Neural cell (in vitro differentiated cells): ENCODE data around the gene RIOK1. TPM values are rescaled to one million over a fixed set of nuclear protein-coding genes. Genes with fewer than 3 reads are reported as not detected.

Experiments
- H2AFZ ChIP-seq: fragments of 200-600, 300-800 bp; sonication (generic), shearing (Covaris generic); 2 replicates; pipeline ENCODE4 v1.6.0; 2014; ENCODE audit warnings: low read depth, mild to moderate bottlenecking, antibody characterized with exemption, low read length, moderate library complexity
- H3F3A ChIP-seq: fragments of 200-600 bp; shearing (Covaris generic); 2 replicates; pipeline ENCODE4 v1.6.1; 2016; ENCODE audit warnings: mild to moderate bottlenecking, moderate library complexity, mixed read lengths, antibody characterized with exemption, low read length; ENCODE audit not compliant: insufficient read depth, poor library complexity, severe bottlenecking
- H3K27ac ChIP-seq: fragments of 200-600, 300-800 bp; sonication (generic), shearing (Covaris generic); 2 replicates; pipeline ENCODE4 v1.5.1; 2014; ENCODE audit warnings: mild to moderate bottlenecking, low read length, moderate library complexity
- H3K27me3 ChIP-seq: fragments of 300-800, 200-600 bp; sonication (generic), shearing (Covaris generic); 2 replicates; pipeline ENCODE4 v1.6.0; 2014; ENCODE audit warnings: mild to moderate bottlenecking, low read depth, low read length, moderate library complexity; ENCODE audit not compliant: insufficient read depth
- H3K36me3 ChIP-seq: fragments of 300-800, 200-600 bp; sonication (generic), shearing (Covaris generic); 2 replicates; pipeline ENCODE4 v1.5.1; 2014; ENCODE audit warnings: mild to moderate bottlenecking, antibody characterized with exemption, low read length, moderate library complexity; ENCODE audit not compliant: insufficient read depth
- H3K4me2 ChIP-seq: fragments of 300-800, 200-600 bp; sonication (generic), shearing (Covaris generic); 2 replicates; pipeline ENCODE4 v1.6.0; 2014; ENCODE audit warnings: mild to moderate bottlenecking, low read length
- H3K4me3 ChIP-seq: fragments of 300-800, 200-600 bp; sonication (generic), shearing (Covaris generic); 2 replicates; pipeline ENCODE4 v1.5.1; 2014; ENCODE audit warnings: mild to moderate bottlenecking, low read length, moderate library complexity
- H3K79me2 ChIP-seq: fragments of 200-600 bp; shearing (Covaris generic); replicated peaks from 2 replicates; pipeline ENCODE4 v1.6.0; 2014; ENCODE audit warnings: mild to moderate bottlenecking, low read length, moderate library complexity; ENCODE audit not compliant: insufficient read depth
- H3K9ac ChIP-seq: fragments of 300-800, 200-600 bp; sonication (generic), shearing (Covaris generic); 2 replicates; pipeline ENCODE4 v1.6.1; 2016; ENCODE audit warnings: mild to moderate bottlenecking, low read length, mixed read lengths
- H3K9me2 ChIP-seq: fragments of 200-600 bp; shearing (Covaris generic); 2 replicates; pipeline ENCODE4 v1.6.1; 2016; ENCODE audit warnings: mild to moderate bottlenecking, low read length, mixed read lengths; ENCODE audit not compliant: insufficient read depth
- H3K9me3 ChIP-seq: fragments of 200-600, 300-800 bp; sonication (generic), shearing (Covaris generic); 2 replicates; pipeline ENCODE4 v1.6.1; 2016; ENCODE audit warnings: mild to moderate bottlenecking, mixed run types, low read length, moderate library complexity, mixed read lengths
- H4K20me1 ChIP-seq: fragments of 200-600 bp; shearing (Covaris generic); 2 replicates; pipeline ENCODE4 v1.6.1; 2016; ENCODE audit warnings: mild to moderate bottlenecking, mixed run types; ENCODE audit not compliant: insufficient read depth
- EP300 ChIP-seq: fragments of 450-650 bp; conservative IDR thresholded peaks from 2 replicates; pipeline ENCODE4 v1.6.1; 2014; ENCODE audit warnings: antibody characterized with exemption, mild to moderate bottlenecking, moderate library complexity; ENCODE audit not compliant: poor library complexity, severe bottlenecking
- EZH2 ChIP-seq: fragments of 200-600, 300-800 bp; shearing (Covaris generic), sonication (generic); IDR thresholded peaks from 2 replicates; pipeline ENCODE4 v1.6.1; 2014; ENCODE audit warnings: antibody characterized with exemption, low read length, borderline replicate concordance, mild to moderate bottlenecking; ENCODE audit not compliant: insufficient read depth, poor library complexity, severe bottlenecking
- MXI1 ChIP-seq: fragments of 450-650 bp; conservative IDR thresholded peaks from 2 replicates; pipeline ENCODE4 v1.6.1; 2014; ENCODE audit warnings: antibody characterized with exemption, mild to moderate bottlenecking; ENCODE audit not compliant: poor library complexity, severe bottlenecking
- POLR2AphosphoS5 ChIP-seq: IDR thresholded peaks from 2 replicates; pipeline ENCODE4 v1.6.1; 2012
- RAD21 ChIP-seq: fragments of 450-650 bp; conservative IDR thresholded peaks from 2 replicates; pipeline ENCODE4 v1.6.1; 2014; ENCODE audit warnings: antibody characterized with exemption, mild to moderate bottlenecking, moderate library complexity
- SMC3 ChIP-seq: fragments of 450-650 bp; conservative IDR thresholded peaks from 2 replicates; pipeline ENCODE4 v1.6.1; 2014; ENCODE audit warnings: antibody characterized with exemption, mild to moderate bottlenecking, moderate library complexity; ENCODE audit not compliant: poor library complexity
- TAF1 ChIP-seq: IDR thresholded peaks from 2 replicates; pipeline ENCODE4 v1.6.1; 2012; ENCODE audit warnings: low read depth
- polyA plus RNA-seq: library from polyadenylated mRNA; depleted of rRNA; stranded (reverse); fragments of >200 nt; gene quantifications from 2 replicates; pipeline ENCODE4 v1.2.3, GENCODE V29; 2014
- TF ChIP-seq, protein P1 (sequence below): IDR thresholded peaks from 2 replicates; pipeline ENCODE4 v1.6.1; 2012; ENCODE audit warnings: borderline replicate concordance

RIOK1 gene
- polyA plus RNA-seq, 1 donor from 2014 or later = 27.4 TPM

DNA sequence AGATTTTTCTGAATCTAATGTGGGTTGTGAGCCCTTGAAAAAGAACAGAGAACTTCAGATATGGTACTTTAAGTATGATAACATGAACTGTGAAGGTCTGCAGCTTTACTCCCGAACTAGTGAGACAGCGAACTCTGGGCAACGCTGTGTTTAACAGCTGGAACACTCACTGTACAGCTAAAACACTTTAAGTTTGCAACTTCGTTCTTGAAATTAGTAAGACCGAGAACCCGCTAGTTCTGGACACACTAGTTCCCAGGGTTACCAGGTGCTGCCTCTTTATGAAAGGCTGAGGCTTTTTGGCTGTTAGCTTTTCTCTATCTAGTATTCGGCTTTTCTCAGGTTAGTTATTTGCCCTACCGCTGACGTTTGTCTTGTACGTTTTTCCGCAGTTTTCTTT, 52.9 kb downstream of the RIOK1 start (continued):
- TF ChIP-seq EP300 = no peak

DNA sequence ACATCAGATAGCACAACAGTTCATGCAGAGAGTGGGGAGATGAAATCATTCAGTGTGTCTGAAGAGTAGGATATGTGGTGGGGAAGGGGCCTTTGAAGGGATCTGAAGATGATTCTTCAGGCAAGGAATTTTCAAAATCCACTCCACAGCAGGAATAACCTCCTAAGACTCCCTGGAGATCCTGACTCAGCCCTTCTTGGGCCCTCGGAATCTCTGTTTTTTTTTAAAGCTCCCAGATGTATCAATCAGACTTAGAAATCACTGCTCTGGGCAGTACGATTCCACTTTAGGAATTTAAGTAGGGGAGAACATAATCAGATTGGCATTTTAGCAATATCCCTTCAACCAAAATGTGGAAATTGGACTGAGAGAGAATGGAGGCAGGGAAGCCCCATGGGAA, 55.5 kb downstream of the RIOK1 start:
- H3K79me2 ChIP-seq = no peaks in the 10 kb centered on the region
- no peak overlapping the region for H3K9ac ChIP-seq
- H3K4me3 ChIP-seq = no peak overlapping the region
- no peak overlapping the region for H3K4me2 ChIP-seq
- no peak overlapping the region for H3K27ac ChIP-seq
- no peaks in the 10 kb centered on the region for H4K20me1 ChIP-seq
- no peak overlapping the region for H2AFZ ChIP-seq
- no peaks in the 10 kb centered on the region for H3K9me2 ChIP-seq
- TF ChIP-seq MXI1 (no peak), EZH2 (no peak), TAF1 (no peak), SMC3 (no peak), POLR2AphosphoS5 (no peak), RAD21 (no peak)
- H3K9me3 ChIP-seq = no peaks in the 10 kb centered on the region
- H3K27me3 ChIP-seq = peaks cover 17% of the 10 kb centered on the region
- H3F3A ChIP-seq = no peaks in the 10 kb centered on the region
- no peaks in the 10 kb centered on the region for H3K36me3 ChIP-seq

DNA sequence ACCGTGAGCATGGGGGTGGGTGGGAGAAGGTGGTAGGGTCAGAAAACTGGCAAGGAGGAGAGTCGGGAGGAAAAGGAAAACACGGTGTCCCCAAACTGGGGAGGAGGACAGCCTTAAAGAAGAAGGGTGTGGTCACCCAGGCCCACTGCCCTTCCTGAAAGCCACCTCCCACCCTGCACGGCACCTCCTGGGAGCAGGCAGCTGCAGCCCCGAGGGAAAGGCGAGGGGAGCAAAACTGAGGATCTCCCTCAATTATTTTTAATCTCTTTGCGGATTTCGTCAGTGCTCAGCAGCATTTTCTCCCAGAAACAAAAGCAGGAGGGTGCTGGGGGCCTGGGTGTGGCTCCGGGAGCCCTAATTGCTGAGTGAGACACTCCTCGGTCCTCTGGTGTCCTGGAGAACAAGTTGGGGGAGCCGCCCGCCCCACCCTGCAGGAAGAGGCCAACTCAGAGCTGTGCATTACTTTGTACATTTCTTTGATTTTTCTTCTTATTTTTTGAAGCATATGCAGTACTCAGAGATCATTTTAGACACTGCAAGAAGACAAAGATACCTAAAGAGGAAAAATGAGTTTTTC, 56.4 kb downstream of the RIOK1 start:
- no peaks in the 10 kb centered on the region for H3K9me3 ChIP-seq
- peaks cover 17% of the 10 kb centered on the region for H3K27me3 ChIP-seq
- no peak overlapping the region for H2AFZ ChIP-seq
- H3F3A ChIP-seq = no peaks in the 10 kb centered on the region
- H4K20me1 ChIP-seq = no peaks in the 10 kb centered on the region
- H3K36me3 ChIP-seq = no peaks in the 10 kb centered on the region
- TF ChIP-seq SMC3 = no peak
- TF ChIP-seq EP300 = no peak
- no peak overlapping the region for H3K27ac ChIP-seq
- H3K79me2 ChIP-seq = no peaks in the 10 kb centered on the region
- H3K9me2 ChIP-seq = no peaks in the 10 kb centered on the region
- H3K4me2 ChIP-seq = no peak overlapping the region
- H3K4me3 ChIP-seq = no peak overlapping the region
- H3K9ac ChIP-seq = no peak overlapping the region

DNA sequence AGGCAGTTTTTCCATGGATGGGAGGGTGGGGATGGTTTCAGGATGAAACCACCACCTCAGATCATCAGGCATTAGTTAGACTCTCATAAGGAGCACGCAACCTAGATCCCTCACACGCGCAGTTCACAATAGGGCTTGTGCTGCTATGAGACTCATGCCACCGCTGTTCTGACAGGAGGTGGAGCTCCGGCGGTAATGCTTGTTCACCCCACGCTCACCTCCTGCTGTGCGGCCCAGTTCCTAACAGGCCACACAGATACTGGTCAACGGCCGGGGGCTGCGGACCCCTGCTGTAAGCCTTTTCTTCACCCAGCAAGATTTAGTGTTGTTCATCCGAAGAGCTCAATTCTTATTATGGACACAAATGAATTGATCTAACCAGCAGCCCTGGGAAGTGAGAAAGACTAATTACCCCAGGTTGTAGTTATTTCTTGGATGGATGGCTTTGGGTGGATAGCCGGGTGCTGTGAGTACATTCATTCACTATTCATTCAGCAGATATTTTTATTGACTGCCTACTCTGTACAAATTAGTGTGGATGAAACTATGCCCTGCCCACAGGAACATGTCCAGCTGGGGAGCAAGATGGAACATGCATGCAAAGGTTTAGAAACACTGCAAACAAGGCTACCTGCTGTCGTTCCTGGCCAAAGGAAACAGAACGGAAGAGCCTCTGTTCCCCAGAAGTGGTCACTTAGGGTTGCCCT, 57.2 kb downstream of the RIOK1 start:
- H4K20me1 ChIP-seq = no peaks in the 10 kb centered on the region

More for the DNA sequence above, 57.2 kb downstream of the RIOK1 start:
- peaks cover 17% of the 10 kb centered on the region for H3K27me3 ChIP-seq
- TF ChIP-seq SMC3 (no peak), EP300 (no peak), TAF1 (no peak), MXI1 (no peak), RAD21 (no peak), POLR2AphosphoS5 (no peak)
- TF ChIP-seq, protein P1, sequence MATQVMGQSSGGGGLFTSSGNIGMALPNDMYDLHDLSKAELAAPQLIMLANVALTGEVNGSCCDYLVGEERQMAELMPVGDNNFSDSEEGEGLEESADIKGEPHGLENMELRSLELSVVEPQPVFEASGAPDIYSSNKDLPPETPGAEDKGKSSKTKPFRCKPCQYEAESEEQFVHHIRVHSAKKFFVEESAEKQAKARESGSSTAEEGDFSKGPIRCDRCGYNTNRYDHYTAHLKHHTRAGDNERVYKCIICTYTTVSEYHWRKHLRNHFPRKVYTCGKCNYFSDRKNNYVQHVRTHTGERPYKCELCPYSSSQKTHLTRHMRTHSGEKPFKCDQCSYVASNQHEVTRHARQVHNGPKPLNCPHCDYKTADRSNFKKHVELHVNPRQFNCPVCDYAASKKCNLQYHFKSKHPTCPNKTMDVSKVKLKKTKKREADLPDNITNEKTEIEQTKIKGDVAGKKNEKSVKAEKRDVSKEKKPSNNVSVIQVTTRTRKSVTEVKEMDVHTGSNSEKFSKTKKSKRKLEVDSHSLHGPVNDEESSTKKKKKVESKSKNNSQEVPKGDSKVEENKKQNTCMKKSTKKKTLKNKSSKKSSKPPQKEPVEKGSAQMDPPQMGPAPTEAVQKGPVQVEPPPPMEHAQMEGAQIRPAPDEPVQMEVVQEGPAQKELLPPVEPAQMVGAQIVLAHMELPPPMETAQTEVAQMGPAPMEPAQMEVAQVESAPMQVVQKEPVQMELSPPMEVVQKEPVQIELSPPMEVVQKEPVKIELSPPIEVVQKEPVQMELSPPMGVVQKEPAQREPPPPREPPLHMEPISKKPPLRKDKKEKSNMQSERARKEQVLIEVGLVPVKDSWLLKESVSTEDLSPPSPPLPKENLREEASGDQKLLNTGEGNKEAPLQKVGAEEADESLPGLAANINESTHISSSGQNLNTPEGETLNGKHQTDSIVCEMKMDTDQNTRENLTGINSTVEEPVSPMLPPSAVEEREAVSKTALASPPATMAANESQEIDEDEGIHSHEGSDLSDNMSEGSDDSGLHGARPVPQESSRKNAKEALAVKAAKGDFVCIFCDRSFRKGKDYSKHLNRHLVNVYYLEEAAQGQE = no peak
- H3F3A ChIP-seq = no peaks in the 10 kb centered on the region
- no peak overlapping the region for H3K9ac ChIP-seq
- H3K9me2 ChIP-seq = no peaks in the 10 kb centered on the region
- no peak overlapping the region for H2AFZ ChIP-seq
- no peak overlapping the region for H3K4me3 ChIP-seq
- H3K4me2 ChIP-seq = no peak overlapping the region
- H3K9me3 ChIP-seq = no peaks in the 10 kb centered on the region
- no peak overlapping the region for H3K27ac ChIP-seq
- no peaks in the 10 kb centered on the region for H3K79me2 ChIP-seq
- no peaks in the 10 kb centered on the region for H3K36me3 ChIP-seq
